ENCODE measurements around the gene TMEM88. TPM values are rescaled to one million over a fixed set of nuclear protein-coding genes. Genes with fewer than 3 reads are reported as not detected.
"Not testable (repeated sequence)": the region's sequence is repeated elsewhere in the genome, so short reads cannot be mapped to it uniquely, and the experiment has no call there.

TMEM88 gene
- total RNA-seq, 2 experiments from 2014 or later, result 2.2 to 2.4 TPM

- ChIA-PET CTCF (interaction anchor here (0.6 to 9.3 kb wide), 20 partner anchors 9 to 465 kb away, joined by 3 to 134 read pairs (median 6); partner anchors contain the start of genes CNTROB and TRAPPC1), POLR2A (no interaction called here)
Observed at GRCh38 chr17:7862692-7863437, 8.0 kb downstream of the TMEM88 start.

GRCh38 chr17:7864384-7864783 is 9.5 kb downstream of the TMEM88 start:
- intact Hi-C loops (cut with micrococcal nuclease); DNase-seq; POLR2A ChIA-PET; H3K27ac Mint-ChIP-seq; H3K4me3 Mint-ChIP-seq; H3K27me3 Mint-ChIP-seq; H3K9me3 Mint-ChIP-seq: not testable (repeated sequence)
- peaks cover 28% of the 10 kb centered on the region for H3K4me1 Mint-ChIP-seq (ENCODE audit: low read depth)
- H3K36me3 Mint-ChIP-seq, result peaks cover 14% of the 10 kb centered on the region
- CTCF ChIA-PET, result interaction anchor here (0.7 to 9.3 kb wide), 15 partner anchors 9 to 207 kb away, joined by 3 to 134 read pairs (median 5); partner anchors contain the start of genes CNTROB and TRAPPC1

More at GRCh38 chr17:7862692-7863437, 8.0 kb downstream of the TMEM88 start:
- DNase-seq, result peak; percentile 39
- intact Hi-C loops (cut with micrococcal nuclease), result loop anchor here (1.0 kb wide), 1 partner anchor 125 kb away; no protein-coding TSS in a partner anchor
- Mint-ChIP-seq H3K9me3 (no peaks in the 10 kb centered on the region), H3K27ac (no peak overlapping the region), H3K4me3 (no peak overlapping the region), H3K36me3 (peaks cover 14% of the 10 kb centered on the region), H3K27me3 (no peaks in the 10 kb centered on the region), H3K4me1 (ENCODE audit: low read depth) (peaks cover 16% of the 10 kb centered on the region)

GRCh38 chr17:7864995-7865650 is 10.3 kb downstream of the TMEM88 start:
- H3K36me3 Mint-ChIP-seq, result peaks cover 14% of the 10 kb centered on the region
- H3K27ac Mint-ChIP-seq, result no peak overlapping the region
- DNase-seq, result no peak
- no peak overlapping the region for H3K4me3 Mint-ChIP-seq
- intact Hi-C loops (cut with micrococcal nuclease), result no loop called here
- H3K4me1 Mint-ChIP-seq (ENCODE audit: low read depth), result peaks cover 25% of the 10 kb centered on the region
- no peaks in the 10 kb centered on the region for H3K9me3 Mint-ChIP-seq
- POLR2A ChIA-PET, result interaction anchor here (0.5 to 0.6 kb wide), 2 partner anchors 67 to 73 kb away, joined by 3 read pairs; partner anchors contain the start of genes CNTROB and TRAPPC1
- no peaks in the 10 kb centered on the region for H3K27me3 Mint-ChIP-seq
- CTCF ChIA-PET, result interaction anchor here (0.6 to 9.3 kb wide), 9 partner anchors 8 to 207 kb away, joined by 3 to 134 read pairs (median 4); partner anchors contain the start of gene NAA38

GRCh38 chr17:7867881-7868329 is 13.0 kb downstream of the TMEM88 start:
- POLR2A ChIA-PET, result interaction anchor here (1.3 kb wide), 1 partner anchor 122 kb away, joined by 3 read pairs; no protein-coding TSS in a partner anchor
- no peak overlapping the region for H3K4me3 Mint-ChIP-seq
- no peak for DNase-seq

GRCh38 chr17:7873051-7873450 is 18.2 kb downstream of the TMEM88 start:
- CTCF ChIA-PET, result interaction anchor here (0.6 to 4.4 kb wide), 2 partner anchors 9 to 11 kb away, joined by 3 to 26 read pairs; no protein-coding TSS in a partner anchor

More at GRCh38 chr17:7867881-7868329, 13.0 kb downstream of the TMEM88 start:
- no peaks in the 10 kb centered on the region for H3K9me3 Mint-ChIP-seq
- CTCF ChIA-PET, result interaction anchor here (1.2 to 3.2 kb wide), 4 partner anchors 10 to 122 kb away, joined by 5 to 19 read pairs (median 10); no protein-coding TSS in a partner anchor
- H3K27me3 Mint-ChIP-seq, result no peaks in the 10 kb centered on the region
- intact Hi-C loops (cut with micrococcal nuclease), result no loop called here
- peaks cover 12% of the 10 kb centered on the region for H3K36me3 Mint-ChIP-seq
- peaks cover 25% of the 10 kb centered on the region for H3K4me1 Mint-ChIP-seq (ENCODE audit: low read depth)
- H3K27ac Mint-ChIP-seq, result peak overlapping the region; percentile 60

GRCh38 chr17:7875804-7876370 is 21.0 kb downstream of the TMEM88 start:
- Mint-ChIP-seq H3K4me1 (ENCODE audit: low read depth) (no peaks in the 10 kb centered on the region), H3K27me3 (no peaks in the 10 kb centered on the region), H3K4me3 (no peak overlapping the region), H3K36me3 (peaks cover 9% of the 10 kb centered on the region), H3K27ac (no peak overlapping the region), H3K9me3 (no peaks in the 10 kb centered on the region)
- intact Hi-C loops (cut with micrococcal nuclease), result no loop called here
- DNase-seq, result no peak
- ChIA-PET POLR2A (interaction anchor here (0.5 kb wide), 1 partner anchor 25 kb away, joined by 3 read pairs; no protein-coding TSS in a partner anchor), CTCF (interaction anchor here (1.0 to 1.1 kb wide), 2 partner anchors 19 to 113 kb away, joined by 3 read pairs; partner anchors contain the start of gene NAA38)

More at GRCh38 chr17:7873051-7873450, 18.2 kb downstream of the TMEM88 start:
- H3K4me3 Mint-ChIP-seq, result no peak overlapping the region
- DNase-seq, result no peak
- no peak overlapping the region for H3K27ac Mint-ChIP-seq
- no peaks in the 10 kb centered on the region for H3K27me3 Mint-ChIP-seq
- intact Hi-C loops (cut with micrococcal nuclease), result no loop called here
- peaks cover 9% of the 10 kb centered on the region for H3K36me3 Mint-ChIP-seq
- POLR2A ChIA-PET, result interaction anchor here (1.4 kb wide), 1 partner anchor 16 kb away, joined by 3 read pairs; the partner anchor contains the start of gene NAA38
- no peaks in the 10 kb centered on the region for H3K9me3 Mint-ChIP-seq
- H3K4me1 Mint-ChIP-seq (ENCODE audit: low read depth), result peaks cover 12% of the 10 kb centered on the region

GRCh38 chr17:7878234-7878633 is 23.4 kb downstream of the TMEM88 start:
- CTCF ChIA-PET, result interaction anchor here (0.7 to 2.3 kb wide), 2 partner anchors 11 to 15 kb away, joined by 4 to 9 read pairs; no protein-coding TSS in a partner anchor
- Mint-ChIP-seq H3K4me1 (ENCODE audit: low read depth) (no peaks in the 10 kb centered on the region), H3K9me3 (no peaks in the 10 kb centered on the region), H3K36me3 (peaks cover 6% of the 10 kb centered on the region), H3K27ac (no peak overlapping the region), H3K27me3 (no peaks in the 10 kb centered on the region), H3K4me3 (no peak overlapping the region)
- intact Hi-C loops (cut with micrococcal nuclease), result no loop called here
- POLR2A ChIA-PET, result interaction anchor here (0.5 kb wide), 1 partner anchor 19 kb away, joined by 3 read pairs; no protein-coding TSS in a partner anchor
- DNase-seq, result no peak

GRCh38 chr17:7880076-7880868 is 25.4 kb downstream of the TMEM88 start:
- intact Hi-C loops (cut with micrococcal nuclease), result no loop called here
- ChIA-PET CTCF (interaction anchor here (1.5 kb wide), 1 partner anchor 19 kb away, joined by 3 read pairs; no protein-coding TSS in a partner anchor), POLR2A (no interaction called here)
- H3K36me3 Mint-ChIP-seq, result no peaks in the 10 kb centered on the region
- no peak overlapping the region for H3K4me3 Mint-ChIP-seq
- DNase-seq, result no peak
- H3K27ac Mint-ChIP-seq, result no peak overlapping the region
- H3K4me1 Mint-ChIP-seq (ENCODE audit: low read depth), result no peaks in the 10 kb centered on the region
- H3K9me3 Mint-ChIP-seq, result no peaks in the 10 kb centered on the region
- H3K27me3 Mint-ChIP-seq, result no peaks in the 10 kb centered on the region

- intact Hi-C loops (cut with micrococcal nuclease), result no loop called here
- Mint-ChIP-seq H3K4me1 (ENCODE audit: low read depth) (no peaks in the 10 kb centered on the region), H3K27ac (no peak overlapping the region), H3K27me3 (no peaks in the 10 kb centered on the region), H3K9me3 (no peaks in the 10 kb centered on the region), H3K36me3 (peaks cover 5% of the 10 kb centered on the region), H3K4me3 (no peak overlapping the region)
- POLR2A ChIA-PET, result no interaction called here
- DNase-seq, result no peak
- CTCF ChIA-PET, result no interaction called here
Observed at GRCh38 chr17:7881276-7882054, 26.6 kb downstream of the TMEM88 start.

- Mint-ChIP-seq H3K9me3 (no peaks in the 10 kb centered on the region), H3K4me3 (no peak overlapping the region), H3K36me3 (peaks cover 5% of the 10 kb centered on the region), H3K27ac (no peak overlapping the region), H3K4me1 (ENCODE audit: low read depth) (no peaks in the 10 kb centered on the region), H3K27me3 (no peaks in the 10 kb centered on the region)
- intact Hi-C loops (cut with micrococcal nuclease), result no loop called here
- POLR2A ChIA-PET, result no interaction called here
- CTCF ChIA-PET, result interaction anchor here (1.0 kb wide), 1 partner anchor 108 kb away, joined by 3 read pairs; no protein-coding TSS in a partner anchor
- no peak for DNase-seq
Observed at GRCh38 chr17:7882068-7882467, 27.2 kb downstream of the TMEM88 start.
